ENCODE measurements around the gene DAAM2. TPM values are rescaled to one million over a fixed set of nuclear protein-coding genes. Genes with fewer than 3 reads are reported as not detected.

Gene DAAM2
- total RNA-seq (2014; rRNA removed; shearing (Covaris generic)), result 4.0 and 5.4 TPM in 2 replicates

- peak; percentile 54 for DNase-seq (ENCODE audit: low read depth)
Observed at GRCh38 chr6:39791850-39792539, at the start of gene DAAM2. Gene DAAM2, plus strand, starts transcription at chr6:39792376. Its CDS starts 63,927 bp downstream, at chr6:39856303.

- DNase-seq (ENCODE audit: low read depth), result no peak
Observed at GRCh38 chr6:39746795-39747194, 45.4 kb upstream of the DAAM2 start.

GRCh38 chr6:39752835-39753724 is 39.1 kb upstream of the DAAM2 start:
- no peak for DNase-seq (ENCODE audit: low read depth)

GRCh38 chr6:39753725-39754045 is 38.5 kb upstream of the DAAM2 start:
- DNase-seq (ENCODE audit: low read depth), result no peak

GRCh38 chr6:39754514-39755115 is 37.6 kb upstream of the DAAM2 start:
- no peak for DNase-seq (ENCODE audit: low read depth)

GRCh38 chr6:39755231-39755630 is 36.9 kb upstream of the DAAM2 start:
- DNase-seq (ENCODE audit: low read depth), result peak; percentile 45

- no peak for DNase-seq (ENCODE audit: low read depth)
Observed at GRCh38 chr6:39756582-39756981, 35.6 kb upstream of the DAAM2 start.

- DNase-seq (ENCODE audit: low read depth), result peak; percentile 49
Observed at GRCh38 chr6:39758905-39759605, 33.1 kb upstream of the DAAM2 start.

- no peak for DNase-seq (ENCODE audit: low read depth)
Observed at GRCh38 chr6:39760226-39760952, 31.8 kb upstream of the DAAM2 start.

GRCh38 chr6:39765508-39766065 is 26.6 kb upstream of the DAAM2 start:
- peak; percentile 32 for DNase-seq (ENCODE audit: low read depth)

GRCh38 chr6:39769012-39769411 is 23.2 kb upstream of the DAAM2 start:
- no peak for DNase-seq (ENCODE audit: low read depth)

GRCh38 chr6:39770446-39770845 is 21.7 kb upstream of the DAAM2 start:
- DNase-seq (ENCODE audit: low read depth), result no peak

GRCh38 chr6:39772559-39773273 is 19.5 kb upstream of the DAAM2 start:
- peak; percentile 27 for DNase-seq (ENCODE audit: low read depth)

- no peak for DNase-seq (ENCODE audit: low read depth)
Observed at GRCh38 chr6:39773782-39774181, 18.4 kb upstream of the DAAM2 start.

- DNase-seq (ENCODE audit: low read depth), result no peak
Observed at GRCh38 chr6:39776581-39776980, 15.6 kb upstream of the DAAM2 start.

GRCh38 chr6:39777218-39777617 is 15.0 kb upstream of the DAAM2 start:
- DNase-seq (ENCODE audit: low read depth), result no peak

GRCh38 chr6:39777661-39778060 is 14.5 kb upstream of the DAAM2 start:
- no peak for DNase-seq (ENCODE audit: low read depth)

GRCh38 chr6:39778581-39779255 is 13.5 kb upstream of the DAAM2 start:
- no peak for DNase-seq (ENCODE audit: low read depth)

GRCh38 chr6:39785281-39785680 is 6.9 kb upstream of the DAAM2 start:
- DNase-seq (ENCODE audit: low read depth), result peak; percentile 53

- no peak for DNase-seq (ENCODE audit: low read depth)
Observed at GRCh38 chr6:39786649-39787048, 5.5 kb upstream of the DAAM2 start.

All from RPMI7951 (cell line).